RWPE1 (cell line): Measurements from ENCODE around the gene CYP19A1.

ENCODE experiments used
- CTCF ChIA-PET: fragments of 350-600 bp; sonication (Branson Sonifier 250); formaldehyde crosslinking; extraction: SDS; loops from one replicate; lab custom pipeline; 2021; lab: Yijun Ruan, JAX
- POLR2A ChIA-PET: fragments of 400-600 bp; formaldehyde crosslinking; extraction: SDS; loops from one replicate; lab custom pipeline; 2020; ENCODE audit warnings: antibody characterized with exemption; ENCODE audit not compliant: low non-redundant PET; lab: Yijun Ruan, JAX
- DNase-seq: peaks from one replicate; pipeline ENCODE4 v3.0.0; 2012; ENCODE audit warnings: low spot score
- H3K27ac ChIP-seq: fragments of 450-650 bp; 2 replicates; pipeline ENCODE4 v1.5.1; 2017
- CTCF ChIP-seq: fragments of 450-650 bp; conservative IDR thresholded peaks from 2 replicates; pipeline ENCODE4 v1.5.1; 2017; ENCODE audit warnings: low read depth, mild to moderate bottlenecking

Gene CYP19A1

GRCh38 chr15:51251556-51251955 is 86.8 kb downstream of the CYP19A1 start:
- no peak overlapping the region for H3K27ac ChIP-seq
- no peak for DNase-seq
- CTCF ChIA-PET: interaction anchor here (1.1 kb wide), 1 partner anchor 59 kb away, joined by 3 read pairs; no protein-coding TSS in a partner anchor
- POLR2A ChIA-PET: no interaction called here
- no peak for TF ChIP-seq CTCF

GRCh38 chr15:51250217-51251011 is 88.0 kb downstream of the CYP19A1 start:
- no peak overlapping the region for H3K27ac ChIP-seq
- POLR2A ChIA-PET: no interaction called here
- CTCF ChIA-PET: interaction anchor here (1.1 kb wide), 1 partner anchor 58 kb away, joined by 3 read pairs; no protein-coding TSS in a partner anchor
- no peak for DNase-seq
- no peak for TF ChIP-seq CTCF

GRCh38 chr15:51245628-51246027 is 92.8 kb downstream of the CYP19A1 start:
- TF ChIP-seq CTCF: no peak
- no peak overlapping the region for H3K27ac ChIP-seq
- ChIA-PET CTCF (no interaction called here), POLR2A (no interaction called here)
- DNase-seq: no peak

GRCh38 chr15:51244423-51244869 is 94.0 kb downstream of the CYP19A1 start:
- no peak for TF ChIP-seq CTCF
- CTCF ChIA-PET: no interaction called here
- H3K27ac ChIP-seq: no peak overlapping the region
- no peak for DNase-seq
- POLR2A ChIA-PET: no interaction called here

GRCh38 chr15:51243774-51244173 is 94.6 kb downstream of the CYP19A1 start:
- CTCF ChIA-PET: interaction anchor here (0.7 kb wide), 1 partner anchor 355 kb away, joined by 3 read pairs; no protein-coding TSS in a partner anchor
- H3K27ac ChIP-seq: no peak overlapping the region

GRCh38 chr15:51240066-51240465 is 98.3 kb downstream of the CYP19A1 start:
- CTCF ChIA-PET: interaction anchor here (0.6 to 0.7 kb wide), 2 partner anchors 27 to 38 kb away, joined by 3 read pairs; no protein-coding TSS in a partner anchor
- no peak for TF ChIP-seq CTCF
- no peak for DNase-seq
- H3K27ac ChIP-seq: no peak overlapping the region
- POLR2A ChIA-PET: no interaction called here

More at GRCh38 chr15:51243774-51244173, 94.6 kb downstream of the CYP19A1 start:
- POLR2A ChIA-PET: no interaction called here
- TF ChIP-seq CTCF: no peak
- DNase-seq: peak; percentile 37
